ENCODE results near the gene MSH4. TPM values are rescaled to one million over a fixed set of nuclear protein-coding genes. Genes with fewer than 3 reads are reported as not detected.

Gene MSH4
- total RNA-seq, 2 experiments from 2014 or later, result 0.25 to 0.31 TPM

GRCh38 chr1:75785320-75785982 is 11.2 kb upstream of the MSH4 start:
- Histone ChIP-seq H3K27me3 (ENCODE audit: control insufficient read depth in 1 of 2, insufficient read depth in 2 of 2, low read length in 2 of 2) (no peaks in the 10 kb centered on the region), H3K36me3 (ENCODE audit: insufficient read depth, low read length) (peaks cover 20% of the 10 kb centered on the region), H3K4me1 (ENCODE audit: insufficient read depth, low read length) (peaks cover 21% of the 10 kb centered on the region), H3K4me3 (ENCODE audit: low read length) (peak overlapping the region; percentile 67), H3K9me3 (ENCODE audit: control insufficient read depth in 1 of 2, insufficient read depth in 1 of 2, low read length in 2 of 2) (no peaks in the 10 kb centered on the region), H3K27ac (ENCODE audit: low read depth in 1 of 2, low read length in 2 of 2) (peak overlapping the region; percentile 84 to 86)
- H3K36me3 Mint-ChIP-seq (ENCODE audit: low read depth), result peaks cover 43% of the 10 kb centered on the region
- CTCF ChIA-PET, result no interaction called here
- no peak for TF ChIP-seq CTCF (IDR thresholded peaks at IDR 0.05)
- peak overlapping the region; percentile 98 for H3K4me3 Mint-ChIP-seq
- intact Hi-C loops (cut with DNase I, micrococcal nuclease), result loop anchor here (2.0 to 10.0 kb wide), 5 partner anchors 67 to 1992 kb away; partner anchors contain the start of genes MIGA1 (in 2 of the 2), ST6GALNAC3 (in 1 of the 2) and ZZZ3 (in 1 of the 2)
- no peaks in the 10 kb centered on the region for H3K27me3 Mint-ChIP-seq
- POLR2A ChIA-PET, result interaction anchor here (0.6 to 1.4 kb wide), 5 partner anchors 9 to 1898 kb away, joined by 3 to 8 read pairs (median 5); partner anchors contain the start of genes ACADM, FPGT and LRRIQ3
- peaks cover 49% of the 10 kb centered on the region for H3K4me1 Mint-ChIP-seq (ENCODE audit: low read depth)
- H3K27ac Mint-ChIP-seq, result peak overlapping the region; percentile 92
- no peak for ATAC-seq (ENCODE audit: poor library complexity)
- no peaks in the 10 kb centered on the region for H3K9me3 Mint-ChIP-seq
- no peak for DNase-seq

- ATAC-seq (ENCODE audit: poor library complexity) (peak; percentile 95), DNase-seq (peak; percentile 89 to 97 (median 92))
- H3K9me3 Mint-ChIP-seq, result no peaks in the 10 kb centered on the region
- Histone ChIP-seq H3K27ac (ENCODE audit: low read depth in 1 of 2, low read length in 2 of 2) (peak within 1 kb of the TSS; percentile 84 to 86), H3K9me3 (ENCODE audit: control insufficient read depth in 1 of 2, insufficient read depth in 1 of 2, low read length in 2 of 2) (no peaks in the 10 kb centered on the region), H3K27me3 (ENCODE audit: control insufficient read depth in 1 of 2, insufficient read depth in 2 of 2, low read length in 2 of 2) (no peaks in the 10 kb centered on the region), H3K36me3 (ENCODE audit: insufficient read depth, low read length) (peaks cover 28% of the 10 kb centered on the region), H3K4me1 (ENCODE audit: insufficient read depth, low read length) (peaks cover 26% of the 10 kb centered on the region), H3K4me3 (ENCODE audit: low read length) (peak within 1 kb of the TSS; percentile 67)
- H3K36me3 Mint-ChIP-seq (ENCODE audit: low read depth), result peaks cover 51% of the 10 kb centered on the region
- ChIA-PET CTCF (no interaction called here), POLR2A (interaction anchor here (0.6 to 1.6 kb wide), 8 partner anchors 9 to 1897 kb away, joined by 3 to 8 read pairs (median 4); partner anchors contain the start of genes ACADM, FPGT and LRRIQ3)
- intact Hi-C loops (cut with DNase I, micrococcal nuclease), result loop anchor here (1.0 to 10.0 kb wide), 7 partner anchors 61 to 1991 kb away; partner anchors contain the start of genes MIGA1 (in 2 of the 2), ACADM (in 1 of the 2), ST6GALNAC3 (in 1 of the 2) and ZZZ3 (in 1 of the 2)
- H3K27ac Mint-ChIP-seq, result peak within 1 kb of the TSS; percentile 92
- TF ChIP-seq CTCF (IDR thresholded peaks at IDR 0.05), result no peak
- no peaks in the 10 kb centered on the region for H3K27me3 Mint-ChIP-seq
- peak within 1 kb of the TSS; percentile 98 for H3K4me3 Mint-ChIP-seq
- H3K4me1 Mint-ChIP-seq (ENCODE audit: low read depth), result peaks cover 57% of the 10 kb centered on the region
Observed at GRCh38 chr1:75785983-75786853, 10.5 kb upstream of the MSH4 start, which contains the start of gene RABGGTB. TSS of gene RABGGTB (plus strand) at chr1:75786256. CDS start at chr1:75786272, 16 bp downstream.

- intact Hi-C loops (cut with DNase I, micrococcal nuclease), result loop anchor here (1.0 to 10.0 kb wide), 6 partner anchors 62 to 1990 kb away; partner anchors contain the start of genes MIGA1 (in 2 of the 2), ACADM (in 1 of the 2), ST6GALNAC3 (in 1 of the 2) and ZZZ3 (in 1 of the 2)
- no peak for TF ChIP-seq CTCF (IDR thresholded peaks at IDR 0.05)
- no peaks in the 10 kb centered on the region for H3K9me3 ChIP-seq (ENCODE audit: control insufficient read depth in 1 of 2, insufficient read depth in 1 of 2, low read length in 2 of 2)
- H3K4me1 ChIP-seq (ENCODE audit: insufficient read depth, low read length), result peaks cover 26% of the 10 kb centered on the region
- peak overlapping the region; percentile 98 for H3K4me3 Mint-ChIP-seq
- H3K4me3 ChIP-seq (ENCODE audit: low read length), result peak overlapping the region; percentile 67
- CTCF ChIA-PET, result no interaction called here
- peaks cover 59% of the 10 kb centered on the region for H3K36me3 Mint-ChIP-seq (ENCODE audit: low read depth)
- peaks cover 35% of the 10 kb centered on the region for H3K36me3 ChIP-seq (ENCODE audit: insufficient read depth, low read length)
- no peaks in the 10 kb centered on the region for H3K27me3 ChIP-seq (ENCODE audit: control insufficient read depth in 1 of 2, insufficient read depth in 2 of 2, low read length in 2 of 2)
- H3K4me1 Mint-ChIP-seq (ENCODE audit: low read depth), result peaks cover 64% of the 10 kb centered on the region
- no peaks in the 10 kb centered on the region for H3K9me3 Mint-ChIP-seq
- H3K27me3 Mint-ChIP-seq, result no peaks in the 10 kb centered on the region
- peak overlapping the region; percentile 2 to 84 for H3K27ac ChIP-seq (ENCODE audit: low read depth in 1 of 2, low read length in 2 of 2)
- POLR2A ChIA-PET, result interaction anchor here (0.9 to 1.6 kb wide), 3 partner anchors 9 to 62 kb away, joined by 3 to 5 read pairs (median 3); partner anchors contain the start of gene ACADM
- DNase-seq (peak in 1 of 14 experiments; percentile 9), ATAC-seq (ENCODE audit: poor library complexity) (no peak)
- peak overlapping the region; percentile 92 for H3K27ac Mint-ChIP-seq
Observed at GRCh38 chr1:75786901-75787493, 9.7 kb upstream of the MSH4 start.

All from CD4-positive, alpha-beta T cell (primary cell).